Measurements from ENCODE around the gene FARP2.
A peak's percentile ranks its signal among the peaks of the same experiment; 100 is the strongest.

FARP2 gene

DNA sequence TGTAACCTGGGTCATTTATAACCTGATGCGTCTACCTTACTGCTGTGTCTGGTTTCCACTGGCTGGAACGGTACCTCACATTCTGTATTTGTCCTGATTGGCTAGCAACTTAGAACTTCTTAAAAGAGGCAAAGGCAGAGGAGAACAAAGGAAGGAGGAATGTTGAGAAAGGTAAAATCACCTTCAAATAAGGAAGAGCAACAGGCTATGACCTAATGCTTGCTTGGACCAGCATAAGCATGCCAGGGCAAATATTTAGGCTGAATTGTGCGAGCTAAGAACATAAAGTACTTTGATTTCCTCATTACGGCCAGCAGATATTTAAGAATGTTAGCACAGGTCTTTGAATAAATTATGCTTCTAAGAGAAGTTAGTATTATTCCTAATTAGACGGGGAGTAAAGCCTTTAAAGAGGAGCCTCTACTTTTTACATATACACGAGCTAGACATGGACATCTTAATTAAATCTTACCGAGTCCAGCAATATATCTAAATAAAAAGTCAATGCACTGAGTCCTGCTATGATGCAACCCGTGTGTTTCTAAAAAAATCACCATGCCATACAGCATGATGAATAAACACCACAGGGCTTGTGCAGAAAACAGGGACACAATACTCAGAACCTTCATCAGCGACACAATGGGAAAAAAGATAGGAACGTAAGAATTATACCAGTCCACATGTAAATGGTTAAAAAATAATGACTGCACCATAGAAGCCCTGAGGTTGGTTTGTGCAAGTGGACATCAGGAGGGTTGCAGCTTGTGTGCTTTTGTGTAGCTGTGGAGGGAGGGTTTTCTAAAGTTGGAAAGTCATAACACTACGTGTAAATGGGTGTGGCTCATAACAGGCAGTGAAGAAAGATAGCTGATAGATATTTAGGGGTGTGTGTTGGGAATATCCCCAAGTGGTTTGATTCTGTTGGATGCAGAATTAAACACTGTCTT is 26.1 kb upstream of the FARP2 start:
- H3K27ac ChIP-seq, result peak overlapping the region; percentile 15; the same call in 1 of the 2 replicates

DNA sequence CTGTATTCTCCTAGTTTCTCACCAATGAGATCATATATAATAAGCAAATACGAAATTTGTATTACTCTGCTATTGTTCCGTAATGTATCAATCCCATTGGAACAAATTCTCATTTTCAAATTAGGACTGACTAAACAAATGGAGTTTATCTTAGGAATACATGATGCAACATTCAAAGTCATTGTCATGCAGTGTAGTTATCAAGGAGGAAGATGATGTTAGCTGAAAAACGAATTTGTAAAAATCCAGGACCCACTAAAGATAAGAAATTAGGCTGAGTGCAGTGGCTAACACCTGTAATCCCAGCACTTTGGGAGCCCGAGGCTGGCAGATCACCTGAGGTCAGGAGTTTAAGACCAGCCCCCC is 25.5 kb upstream of the FARP2 start:
- H3K27ac ChIP-seq, result no peak overlapping the region
- no peak for TF ChIP-seq CTCF (IDR thresholded peaks at IDR 0.05)
- TF ChIP-seq ZFX (IDR thresholded peaks at IDR 0.05; ENCODE audit: borderline replicate concordance), result no peak

More for the DNA sequence above, 26.1 kb upstream of the FARP2 start:
- no peak for TF ChIP-seq ZFX (IDR thresholded peaks at IDR 0.05; ENCODE audit: borderline replicate concordance)
- no peak for TF ChIP-seq CTCF (IDR thresholded peaks at IDR 0.05)

- no peak overlapping the region for H3K27ac ChIP-seq
- no peak for TF ChIP-seq ZFX (IDR thresholded peaks at IDR 0.05; ENCODE audit: borderline replicate concordance)
- no peak for TF ChIP-seq CTCF (IDR thresholded peaks at IDR 0.05)
Observed at GRCh38 chr2:241334813-241335212, 21.3 kb upstream of the FARP2 start.

DNA sequence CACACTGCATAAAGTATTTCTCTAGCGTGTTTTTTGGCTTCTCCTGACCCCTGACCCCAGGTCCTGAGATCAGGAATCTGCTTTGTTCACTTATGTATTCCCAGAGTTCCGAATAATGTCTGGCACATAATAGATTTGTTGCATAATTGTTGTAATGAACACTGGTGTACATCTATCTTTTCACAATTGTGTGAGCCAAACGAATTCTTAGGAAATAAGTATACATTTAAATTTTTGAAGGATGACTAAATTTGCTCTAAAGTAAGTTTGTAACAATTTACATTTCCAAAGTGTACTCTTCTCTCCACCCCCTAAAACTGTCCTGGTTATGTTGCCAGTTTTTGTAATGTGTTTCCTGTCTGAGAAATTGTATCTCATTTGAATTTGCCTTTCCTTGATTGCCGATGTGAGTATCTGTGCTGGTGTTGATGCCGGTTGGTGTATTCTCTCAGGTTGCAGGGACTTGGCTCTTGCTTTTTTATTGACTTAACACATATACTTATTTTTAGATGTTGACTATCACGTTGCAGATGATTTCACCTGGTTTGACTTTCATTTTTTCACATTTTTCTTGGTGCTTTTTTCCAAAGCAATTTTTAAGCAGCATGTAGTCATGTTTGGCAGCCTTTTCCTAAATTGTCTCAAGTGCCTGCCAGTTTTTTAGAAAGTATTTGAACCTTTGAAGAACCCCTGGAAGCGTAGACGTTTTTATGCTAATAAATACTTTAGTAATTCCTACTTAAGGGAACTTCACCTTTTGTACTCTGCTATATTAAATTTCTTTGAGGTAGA is 16.1 kb upstream of the FARP2 start:
- H3K27ac ChIP-seq, result no peak overlapping the region
- TF ChIP-seq ZFX (IDR thresholded peaks at IDR 0.05; ENCODE audit: borderline replicate concordance) (no peak), CTCF (IDR thresholded peaks at IDR 0.05) (no peak)

DNA sequence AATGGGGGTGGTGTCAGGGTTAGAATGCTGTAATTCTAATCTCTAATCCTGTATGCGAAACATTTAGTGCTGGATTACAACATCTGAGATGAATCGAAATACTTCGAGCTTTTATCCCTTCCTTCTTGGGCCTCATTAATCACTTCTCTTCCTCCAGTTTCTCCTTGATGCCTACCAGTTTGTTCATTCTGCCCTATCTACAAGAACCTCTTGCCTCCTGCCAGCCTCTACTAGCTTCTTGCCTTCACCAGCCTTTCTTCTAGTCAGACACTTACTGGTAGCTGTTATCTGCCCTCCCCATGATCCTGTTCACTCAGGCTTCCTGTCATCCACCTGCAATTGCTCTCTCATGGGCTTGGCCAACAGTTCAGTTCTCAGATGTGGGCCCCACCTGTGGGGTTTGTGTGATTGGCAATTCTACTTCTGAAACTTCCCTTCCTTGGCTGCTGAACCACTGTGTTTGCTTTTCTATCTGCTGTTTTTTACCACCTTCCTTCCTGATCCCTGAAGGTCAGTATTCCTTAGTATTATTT is 15.4 kb upstream of the FARP2 start:
- TF ChIP-seq ZFX (IDR thresholded peaks at IDR 0.05; ENCODE audit: borderline replicate concordance), result no peak
- TF ChIP-seq CTCF (IDR thresholded peaks at IDR 0.05), result no peak
- H3K27ac ChIP-seq, result no peak overlapping the region

GRCh38 chr2:241344925-241345651 is 11.0 kb upstream of the FARP2 start:
- TF ChIP-seq ZFX (IDR thresholded peaks at IDR 0.05; ENCODE audit: borderline replicate concordance) (no peak), CTCF (IDR thresholded peaks at IDR 0.05) (no peak)
- H3K27ac ChIP-seq, result no peak overlapping the region
